Upper lobe of left lung (tissue), 6 donors: ENCODE data around the gene APOM. TPM values are rescaled to one million over a fixed set of nuclear protein-coding genes. Genes with fewer than 3 reads are reported as not detected.

Experiments used
- ATAC-seq, 2 donors: fragments of 200-7000 bp; cut with Tn5 transposase; one replicate each; pipeline ENCODE4 v1.9.1; 2022; ENCODE audit warnings: mild to moderate bottlenecking in 2 of 2, moderate library complexity in 2 of 2; ENCODE audit not compliant: low FRiP score in 2 of 2
- DNase-seq, 2 donors: peaks; one replicate each; pipeline ENCODE4 v3.0.0-alpha.2; 2019 to 2020
- H3K27ac ChIP-seq, 4 donors: fragments of 200-600 bp; sonication (generic); one replicate each; pipeline ENCODE4 v1.5.1; 2016 to 2019
- H3K27me3 ChIP-seq, 4 donors: fragments of 200-600 bp; sonication (generic); one replicate each; pipeline ENCODE4 v1.5.1; 2017 to 2019
- H3K36me3 ChIP-seq, 4 donors: fragments of 200-600 bp; sonication (generic); one replicate each; pipeline ENCODE4 v1.5.1; 2016 to 2019
- H3K4me1 ChIP-seq, 4 donors: fragments of 200-600 bp; sonication (generic); one replicate each; pipeline ENCODE4 v1.5.1; 2018 to 2019
- H3K4me3 ChIP-seq, 4 donors: fragments of 200-600 bp; sonication (generic); one replicate each; pipeline ENCODE4 v1.5.1; 2017 to 2019; ENCODE audit warnings: mild to moderate bottlenecking in 2 of 4, moderate library complexity in 1 of 4
- H3K9me3 ChIP-seq, 4 donors: fragments of 200-600 bp; sonication (generic); one replicate each; pipeline ENCODE4 v1.5.1; 2018 to 2019
- CTCF ChIP-seq, 6 experiments: fragments of 450-650 bp in 4 of 6; fragments of 200-600 bp in 2 of 6; sonication (generic) in 2 of 6; IDR thresholded peaks; one replicate each; pipeline ENCODE4 v1.5.1; 2016 to 2019; ENCODE audit warnings: antibody characterized with exemption in 6 of 6
- EP300 ChIP-seq, 4 donors: sonication (generic); formaldehyde crosslinking; IDR thresholded peaks; one replicate each; pipeline ENCODE4 v1.5.1; 2017; ENCODE audit warnings: antibody characterized with exemption in 4 of 4, control low read depth in 2 of 4
- POLR2A ChIP-seq, 4 donors: fragments of 450-650 bp; IDR thresholded peaks; one replicate each; pipeline ENCODE4 v1.5.1; 2016 to 2017; ENCODE audit warnings: antibody characterized with exemption in 4 of 4, mild to moderate bottlenecking in 2 of 4
- POLR2AphosphoS5 ChIP-seq, 2 donors: sonication (generic); formaldehyde crosslinking; IDR thresholded peaks; one replicate each; pipeline ENCODE4 v1.5.1; 2017; ENCODE audit warnings: antibody characterized with exemption in 2 of 2
- WGBS, 2 donors: methylation state at CpG; one replicate each; pipeline ENCODE4 v1.1.5; 2017 to 2018; 5-methylcytosine and 5-hydroxymethylcytosine counted together
- total RNA-seq, 6 donors: library from RNA; depleted of rRNA in 4 of 6; stranded (reverse); fragments of >200 nt in 4 of 6; gene quantifications; one replicate each; pipeline versions ENCODE4 v1.1.0 to v1.2.1, GENCODE V29; 2016 to 2021
- donor health status: DM: no; HTN: no; CAD: no; lungs with moderate emphysema.
- donor health status: DM: no; HTN: yes; CAD: no; lungs with severe emphysema.

APOM gene
- total RNA-seq, 6 donors from 2014 or later: 0.89 to 4.3 (median 2.1) TPM

- WGBS, 2 donors: 47 to 77% methylated on average over 10 of the region's 10 CpGs
- DNase-seq (peak in 1 of 2 donors; percentile 57), ATAC-seq (no peak)
- H3K36me3 ChIP-seq: peaks cover 42 to 48% (median 45%) of the 10 kb centered on the region in 4 donors
- peak overlapping the region in 1 of 4 donors; percentile 82 for H3K4me3 ChIP-seq
- TF ChIP-seq CTCF (IDR thresholded peaks at IDR 0.05) (no peak), POLR2AphosphoS5 (IDR thresholded peaks at IDR 0.05) (no peak), POLR2A (IDR thresholded peaks at IDR 0.05) (no peak), EP300 (IDR thresholded peaks at IDR 0.05) (no peak)
- no peaks in the 10 kb centered on the region for H3K9me3 ChIP-seq
- no peaks in the 10 kb centered on the region for H3K27me3 ChIP-seq
- H3K27ac ChIP-seq: peak overlapping the region in 3 of 4 donors; percentile 97 to 100 (median 97)
- H3K4me1 ChIP-seq: peaks cover 15 to 27% (median 18%) of the 10 kb centered on the region in 4 donors
Measured at GRCh38 chr6:31622684-31623091, 33.0 kb upstream of the APOM start.

- DNase-seq: peak in 1 of 2 donors; percentile 55
- Histone ChIP-seq H3K4me1 (peaks cover 15 to 27% (median 18%) of the 10 kb centered on the region in 4 donors), H3K4me3 (no peak overlapping the region), H3K27ac (no peak overlapping the region), H3K36me3 (peaks cover 50 to 62% (median 59%) of the 10 kb centered on the region in 4 donors), H3K9me3 (no peaks in the 10 kb centered on the region), H3K27me3 (no peaks in the 10 kb centered on the region)
- 88 to 90% methylated on average over 9 to 10 of the region's 10 CpGs for WGBS, 2 donors
- TF ChIP-seq CTCF (IDR thresholded peaks at IDR 0.05) (no peak), POLR2A (IDR thresholded peaks at IDR 0.05) (no peak), EP300 (IDR thresholded peaks at IDR 0.05) (no peak), POLR2AphosphoS5 (IDR thresholded peaks at IDR 0.05) (no peak)
- no peak for ATAC-seq
Measured at GRCh38 chr6:31624070-31624469, 31.6 kb upstream of the APOM start.

GRCh38 chr6:31626952-31627351 is 28.7 kb upstream of the APOM start:
- no peaks in the 10 kb centered on the region for H3K9me3 ChIP-seq
- ATAC-seq (no peak), DNase-seq (peak in 1 of 2 donors; percentile 50)
- H3K4me1 ChIP-seq: peaks cover 7 to 12% (median 11%) of the 10 kb centered on the region in 4 donors
- H3K4me3 ChIP-seq: no peak overlapping the region
- no peaks in the 10 kb centered on the region for H3K27me3 ChIP-seq
- WGBS, 2 donors: 89 to 96% methylated on average over 8 to 10 of the region's 10 CpGs
- H3K27ac ChIP-seq: no peak overlapping the region
- H3K36me3 ChIP-seq: peaks cover 70 to 91% (median 87%) of the 10 kb centered on the region in 4 donors
- no peak for TF ChIP-seq CTCF (IDR thresholded peaks at IDR 0.05)
- TF ChIP-seq POLR2A (IDR thresholded peaks at IDR 0.05): no peak
- TF ChIP-seq POLR2AphosphoS5 (IDR thresholded peaks at IDR 0.05): no peak
- no peak for TF ChIP-seq EP300 (IDR thresholded peaks at IDR 0.05)

- DNase-seq (peak in 1 of 2 donors; percentile 72), ATAC-seq (no peak)
- WGBS, 2 donors: 95 to 98% methylated on average over 18 of the region's 19 CpGs
Measured at GRCh38 chr6:31627690-31628287, 27.9 kb upstream of the APOM start.

More at GRCh38 chr6:31627690-31628287, 27.9 kb upstream of the APOM start:
- no peak overlapping the region for H3K27ac ChIP-seq
- no peaks in the 10 kb centered on the region for H3K9me3 ChIP-seq
- H3K27me3 ChIP-seq: no peaks in the 10 kb centered on the region
- H3K36me3 ChIP-seq: peaks cover 70 to 99% (median 95%) of the 10 kb centered on the region in 4 donors
- H3K4me3 ChIP-seq: no peak overlapping the region
- TF ChIP-seq EP300 (IDR thresholded peaks at IDR 0.05): no peak
- TF ChIP-seq POLR2AphosphoS5 (IDR thresholded peaks at IDR 0.05): no peak
- TF ChIP-seq CTCF (IDR thresholded peaks at IDR 0.05): no peak
- no peak for TF ChIP-seq POLR2A (IDR thresholded peaks at IDR 0.05)
- H3K4me1 ChIP-seq: peaks cover 0 to 4% (median 2%) of the 10 kb centered on the region in 4 donors
